Heart left ventricle (tissue), 16 donors: ENCODE measurements around the gene ATP2B1. TPM values are rescaled to one million over a fixed set of nuclear protein-coding genes. Genes with fewer than 3 reads are reported as not detected.
A peak's percentile ranks its signal among the peaks of the same experiment; 100 is the strongest.

Experiments
- ATAC-seq, 4 donors: fragments of 200-7000 bp; cut with Tn5 transposase; one replicate each; pipeline ENCODE4 v1.9.1; 2020 to 2022; ENCODE audit warnings: moderate library complexity in 4 of 4, mild to moderate bottlenecking in 3 of 4, moderate number of reproducible peaks in 1 of 4
- DNase-seq, 5 donors: peaks; one replicate each; pipeline ENCODE4 v3.0.0-alpha.2; 2020
- H3K27ac ChIP-seq, 12 donors: fragments of 200-600 bp; sonication (generic) in 4 of 12; one replicate each; pipeline versions ENCODE4 v1.5.0 to v1.8.0; 2016 to 2022; ENCODE audit warnings: mild to moderate bottlenecking in 2 of 12
- H3K27me3 ChIP-seq, 9 donors: fragments of 200-600 bp; sonication (generic) in 2 of 9; one replicate each; pipeline versions ENCODE4 v1.5.1 to v1.8.0; 2016 to 2022; ENCODE audit warnings: mild to moderate bottlenecking in 3 of 9
- H3K36me3 ChIP-seq, 9 donors: fragments of 200-600 bp; sonication (generic) in 2 of 9; one replicate each; pipeline versions ENCODE4 v1.5.0 to v1.8.0; 2018 to 2022; ENCODE audit warnings: mild to moderate bottlenecking in 2 of 9
- H3K4me1 ChIP-seq, 12 donors: fragments of 200-600 bp; sonication (generic) in 4 of 12; one replicate each; pipeline versions ENCODE4 v1.5.0 to v1.8.0; 2016 to 2022; ENCODE audit warnings: mild to moderate bottlenecking in 3 of 12
- H3K4me3 ChIP-seq, 12 donors: fragments of 200-600 bp; sonication (generic) in 4 of 12; one replicate each; pipeline versions ENCODE4 v1.5.0 to v1.8.0; 2017 to 2022; ENCODE audit warnings: mild to moderate bottlenecking in 9 of 12, moderate library complexity in 4 of 12
- H3K9me3 ChIP-seq, 12 donors: fragments of 200-600 bp; sonication (generic) in 4 of 12; one replicate each; pipeline versions ENCODE4 v1.5.0 to v1.8.0; 2016 to 2022; ENCODE audit warnings: mild to moderate bottlenecking in 1 of 12
- POLR2A ChIP-seq, 2 donors: fragments of 450-650 bp; IDR thresholded peaks; one replicate each; pipeline ENCODE4 v1.6.1; 2017; ENCODE audit warnings: antibody characterized with exemption in 2 of 2, mild to moderate bottlenecking in 2 of 2, moderate library complexity in 2 of 2
- WGBS, 4 donors: extraction: QIAGEN DNeasy Blood & Tissue Kit in 2 of 4; methylation state at CpG; one replicate each; pipeline versions ENCODE4 v1.1.5 to v1.1.7; 2013 to 2018; 5-methylcytosine and 5-hydroxymethylcytosine counted together
- intact Hi-C, 10 donors: fragments of 100-400 bp; cut with DNase I; formaldehyde crosslinking; loops; one replicate each; pipeline versions ENCODE4 v1.11.1 to v1.14.2; 2022
- polyA plus RNA-seq, 2 donors: library from polyadenylated mRNA; stranded (reverse); fragments of 200-250 nt; gene quantifications; one replicate each; pipeline ENCODE4 v1.2.3, GENCODE V29; 2013
- total RNA-seq, 9 donors: library from RNA; depleted of rRNA in 2 of 9; stranded (reverse); fragments of >200 nt in 2 of 9; fragmentation: NEBNext Ultra II Directional in 3 of 9; extraction: Animal tissue kit (Norgen Biotek cat#: 25700) in 3 of 9; gene quantifications; one replicate each; pipeline versions ENCODE4 v1.1.0 to v1.2.4, GENCODE V29; 2016 to 2023
- TF ChIP-seq, protein P1 (sequence below), 12 donors: fragments of 200-600 bp; sonication (generic) in 4 of 12; IDR thresholded peaks; one replicate each; pipeline versions ENCODE4 v1.5.0 to v1.8.0; 2018 to 2022; ENCODE audit warnings: antibody characterized with exemption in 12 of 12, mild to moderate bottlenecking in 5 of 12
- donor health status: ischemic (EF 13 %, LVEDD 7.1; RV severe dilation, severe dysfunction).
- donor health status: healthy with polysubstance abuse.
- donor health status: DM: no; HTN: yes; CAD: no.
- donor health status: DM: no; HTN: no; CAD: no.
- donor health status: ischemic (EF 25% LVEDD 6.9; RV normal size, moderate dysfunction).
- donor health status: ischemic (EF 25% LVEDD 5.7; RV mildly dilated, moderate dysfunction).
- donor health status: healthy.
- donor health status: DM: yes; HTN: yes; CAD: no.
- donor health status: ischemic (EF 35%, LVEDD 5.7; RV mildly dilated, moderate dysfunction).
- donor health status: nonischemic (EF 11% LVEDD 7.7; RV severe dilation, severe dysfunction).
- donor health status: DM: yes; HTN: yes; CAD: no.
- donor health status: PGD.
- donor health status: ischemic (EF 29% LVEDD 5.4; RV normal size, mild dysfunction).
- donor health status: nonischemic (EF 23%, LVEDD 6.1; RV moderate dilation, normal function).

The ATP2B1 gene
- total and polyA plus RNA-seq, 11 donors, result 3.3 to 34.9 (median 18.5) TPM

DNA sequence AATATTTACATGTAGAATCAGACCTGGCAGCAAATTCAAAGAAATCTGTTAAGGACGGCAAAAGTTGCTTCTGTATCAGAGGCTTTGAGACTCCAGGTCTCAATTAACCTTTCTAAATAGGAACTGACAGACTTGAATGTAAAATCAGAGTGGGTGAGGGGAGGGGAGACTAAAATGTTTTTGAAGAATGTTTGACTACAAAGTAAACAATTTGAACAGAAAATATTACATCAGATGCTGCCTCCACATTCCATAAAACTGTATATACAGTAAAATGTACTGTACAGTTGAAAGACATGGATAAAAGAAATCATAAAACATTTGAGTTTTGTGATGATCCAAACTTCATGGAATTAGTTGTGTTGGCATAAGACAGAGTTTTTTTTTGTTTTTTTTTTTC, 133.3 kb downstream of the ATP2B1 start:
- intact Hi-C loops, result no loop called here
- Histone ChIP-seq H3K9me3 (no peaks in the 10 kb centered on the region), H3K4me1 (peaks cover 0 to 11% (median 3%) of the 10 kb centered on the region in 12 donors), H3K27ac (no peak overlapping the region), H3K36me3 (no peaks in the 10 kb centered on the region), H3K4me3 (no peak overlapping the region), H3K27me3 (no peaks in the 10 kb centered on the region)
- no peak for TF ChIP-seq POLR2A (IDR thresholded peaks at IDR 0.05)
- TF ChIP-seq, protein P1, sequence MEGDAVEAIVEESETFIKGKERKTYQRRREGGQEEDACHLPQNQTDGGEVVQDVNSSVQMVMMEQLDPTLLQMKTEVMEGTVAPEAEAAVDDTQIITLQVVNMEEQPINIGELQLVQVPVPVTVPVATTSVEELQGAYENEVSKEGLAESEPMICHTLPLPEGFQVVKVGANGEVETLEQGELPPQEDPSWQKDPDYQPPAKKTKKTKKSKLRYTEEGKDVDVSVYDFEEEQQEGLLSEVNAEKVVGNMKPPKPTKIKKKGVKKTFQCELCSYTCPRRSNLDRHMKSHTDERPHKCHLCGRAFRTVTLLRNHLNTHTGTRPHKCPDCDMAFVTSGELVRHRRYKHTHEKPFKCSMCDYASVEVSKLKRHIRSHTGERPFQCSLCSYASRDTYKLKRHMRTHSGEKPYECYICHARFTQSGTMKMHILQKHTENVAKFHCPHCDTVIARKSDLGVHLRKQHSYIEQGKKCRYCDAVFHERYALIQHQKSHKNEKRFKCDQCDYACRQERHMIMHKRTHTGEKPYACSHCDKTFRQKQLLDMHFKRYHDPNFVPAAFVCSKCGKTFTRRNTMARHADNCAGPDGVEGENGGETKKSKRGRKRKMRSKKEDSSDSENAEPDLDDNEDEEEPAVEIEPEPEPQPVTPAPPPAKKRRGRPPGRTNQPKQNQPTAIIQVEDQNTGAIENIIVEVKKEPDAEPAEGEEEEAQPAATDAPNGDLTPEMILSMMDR (IDR thresholded peaks at IDR 0.05), result no peak
- DNase-seq, result no peak
- no peak for ATAC-seq
- 83 to 91% (median 87%) methylated on average over 1 of the region's 1 CpG for WGBS, 4 donors

DNA sequence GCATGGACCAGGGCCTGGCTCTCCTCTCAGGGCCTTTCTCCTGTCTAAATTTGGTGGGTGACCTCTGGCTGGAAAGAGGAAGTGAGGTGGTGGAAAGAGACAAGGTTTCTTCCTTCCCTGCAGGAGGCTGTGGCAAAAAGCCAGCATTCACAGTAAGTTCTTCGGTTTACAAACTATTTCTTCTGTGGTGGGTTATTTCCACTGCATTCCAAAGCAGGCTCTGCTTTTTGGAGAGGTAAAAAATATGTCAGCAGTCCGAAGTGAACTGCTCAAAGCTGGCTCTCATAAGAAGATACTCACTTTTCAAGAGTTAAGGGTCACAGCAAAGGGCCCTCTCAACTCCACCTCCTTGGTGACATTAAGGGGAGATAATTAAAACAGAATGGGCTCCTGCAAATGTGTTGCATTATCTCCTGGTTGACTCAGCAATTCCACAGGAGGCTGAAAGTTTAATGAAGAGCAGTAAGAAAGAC, 133.9 kb downstream of the ATP2B1 start:
- intact Hi-C loops, result no loop called here
- ATAC-seq (peak in 1 of 4 donors; percentile 49), DNase-seq (peak in 3 of 5 donors; percentile 20 to 37 (median 23))
- Histone ChIP-seq H3K4me3 (no peak overlapping the region), H3K9me3 (no peaks in the 10 kb centered on the region), H3K36me3 (no peaks in the 10 kb centered on the region), H3K27me3 (no peaks in the 10 kb centered on the region), H3K27ac (no peak overlapping the region), H3K4me1 (peaks cover 0 to 11% (median 3%) of the 10 kb centered on the region in 12 donors)
- TF ChIP-seq, protein P1 (IDR thresholded peaks at IDR 0.05), result no peak
- no peak for TF ChIP-seq POLR2A (IDR thresholded peaks at IDR 0.05)
- WGBS, 4 donors, result 25 to 38% (median 34%) methylated on average over 2 of the region's 2 CpGs

DNA sequence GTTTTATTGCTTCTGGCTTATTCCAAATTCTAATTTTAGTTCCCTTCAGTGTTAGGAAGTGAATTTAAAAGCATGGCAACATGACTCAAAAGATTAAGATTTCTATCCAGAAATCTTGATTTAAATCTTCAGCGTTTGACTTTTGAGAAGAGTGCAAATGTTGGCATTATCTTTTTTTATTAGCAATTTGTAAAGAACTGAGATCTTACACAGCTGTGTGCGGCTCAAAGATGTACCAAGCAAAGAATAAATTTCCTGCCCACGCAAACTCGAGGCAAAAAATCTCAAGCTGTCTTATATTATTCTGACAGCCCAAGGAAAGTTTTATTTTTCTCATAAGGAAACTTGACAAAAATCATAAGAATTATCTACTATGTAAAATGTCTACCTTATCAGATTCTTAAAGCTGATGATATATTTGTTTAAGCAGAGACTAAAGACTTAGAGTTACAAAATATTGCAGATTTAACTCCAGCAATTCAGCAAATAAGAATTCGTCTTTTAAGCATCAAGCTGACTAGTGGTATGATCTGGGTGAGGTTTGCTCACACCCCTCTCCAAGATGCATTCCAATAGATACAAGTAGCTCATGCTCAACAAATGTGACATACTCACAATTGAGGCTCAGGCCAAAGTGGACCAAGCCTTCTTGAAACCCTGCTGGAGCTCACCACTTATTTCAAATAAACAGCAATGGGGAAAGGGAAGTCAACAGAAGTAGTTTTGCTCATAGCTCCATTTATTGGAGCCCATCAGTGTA, 135.4 kb downstream of the ATP2B1 start:
- H3K9me3 ChIP-seq, result no peaks in the 10 kb centered on the region
- H3K27ac ChIP-seq, result no peak overlapping the region
- no peak for DNase-seq
- 82 to 91% (median 87%) methylated on average over 5 of the region's 5 CpGs for WGBS, 4 donors
- H3K36me3 ChIP-seq, result no peaks in the 10 kb centered on the region
- no peak overlapping the region for H3K4me3 ChIP-seq
- no peak for ATAC-seq
- H3K4me1 ChIP-seq, result peaks cover 0 to 11% (median 3%) of the 10 kb centered on the region in 12 donors
- intact Hi-C loops, result no loop called here
- TF ChIP-seq, protein P1 (IDR thresholded peaks at IDR 0.05), result no peak
- no peak for TF ChIP-seq POLR2A (IDR thresholded peaks at IDR 0.05)
- no peaks in the 10 kb centered on the region for H3K27me3 ChIP-seq

DNA sequence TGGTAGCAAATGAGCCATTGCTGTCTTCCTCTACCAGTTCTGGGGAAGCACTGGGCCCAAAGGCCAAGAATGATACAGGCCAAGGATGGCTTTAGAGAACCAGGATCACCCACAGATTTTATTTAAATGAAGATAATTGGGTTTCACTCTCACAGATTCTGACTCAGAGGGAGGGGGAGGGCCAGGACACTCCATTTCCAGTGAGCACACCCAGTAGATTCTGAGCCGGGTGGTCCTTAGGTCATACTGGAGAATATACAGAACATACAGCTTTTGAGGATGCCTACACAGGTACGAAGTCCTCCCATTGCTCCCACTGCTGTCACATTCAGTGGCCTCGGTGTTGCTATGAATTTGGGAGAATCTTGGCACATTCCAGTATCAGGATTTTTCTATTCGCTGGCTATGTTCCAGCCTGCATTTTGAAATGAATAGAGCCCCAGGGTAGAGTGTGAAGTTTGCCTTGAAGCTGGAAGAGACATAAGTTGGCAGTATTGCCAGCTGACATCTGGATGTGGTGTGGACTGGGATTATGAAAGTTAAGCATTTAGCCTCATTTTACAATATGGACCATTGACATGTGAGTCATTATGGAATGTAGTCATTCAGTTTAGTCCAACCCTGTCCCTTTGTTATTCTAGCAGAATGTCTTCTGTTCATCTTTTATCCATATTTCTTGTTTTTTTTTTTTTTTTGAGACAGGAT, 137.0 kb downstream of the ATP2B1 start:
- no peak for ATAC-seq
- Histone ChIP-seq H3K27me3 (no peaks in the 10 kb centered on the region), H3K27ac (no peak overlapping the region), H3K9me3 (no peaks in the 10 kb centered on the region), H3K4me3 (no peak overlapping the region), H3K36me3 (no peaks in the 10 kb centered on the region), H3K4me1 (peaks cover 0 to 11% (median 3%) of the 10 kb centered on the region in 12 donors)
- no peak for DNase-seq
- TF ChIP-seq, protein P1 (IDR thresholded peaks at IDR 0.05), result no peak
- TF ChIP-seq POLR2A (IDR thresholded peaks at IDR 0.05), result no peak
- intact Hi-C loops, result no loop called here
- WGBS, 4 donors, result 93 to 95% (median 94%) methylated on average over 3 to 4 of the region's 4 CpGs
